ENCODE measurements around the gene ZNF697.

GRCh38 chr1:119635811-119636390 is 12.2 kb downstream of the ZNF697 start:
- no peak for TF ChIP-seq CTCF (IDR thresholded peaks at IDR 0.05)
- no peak for TF ChIP-seq POLR2A (IDR thresholded peaks at IDR 0.05)

Measured in esophagus squamous epithelium (tissue), 4 donors.